ENCODE data around the gene PHF13. TPM values are rescaled to one million over a fixed set of nuclear protein-coding genes. Genes with fewer than 3 reads are reported as not detected.

PHF13 gene
- 4.4 and 4.9 TPM in 2 replicates for total RNA-seq (2014; rRNA removed; shearing (Covaris generic))
- 5.3 and 7.5 TPM in 2 replicates for polyA plus RNA-seq (2014; cell fraction: nucleus; rRNA removed)

DNA sequence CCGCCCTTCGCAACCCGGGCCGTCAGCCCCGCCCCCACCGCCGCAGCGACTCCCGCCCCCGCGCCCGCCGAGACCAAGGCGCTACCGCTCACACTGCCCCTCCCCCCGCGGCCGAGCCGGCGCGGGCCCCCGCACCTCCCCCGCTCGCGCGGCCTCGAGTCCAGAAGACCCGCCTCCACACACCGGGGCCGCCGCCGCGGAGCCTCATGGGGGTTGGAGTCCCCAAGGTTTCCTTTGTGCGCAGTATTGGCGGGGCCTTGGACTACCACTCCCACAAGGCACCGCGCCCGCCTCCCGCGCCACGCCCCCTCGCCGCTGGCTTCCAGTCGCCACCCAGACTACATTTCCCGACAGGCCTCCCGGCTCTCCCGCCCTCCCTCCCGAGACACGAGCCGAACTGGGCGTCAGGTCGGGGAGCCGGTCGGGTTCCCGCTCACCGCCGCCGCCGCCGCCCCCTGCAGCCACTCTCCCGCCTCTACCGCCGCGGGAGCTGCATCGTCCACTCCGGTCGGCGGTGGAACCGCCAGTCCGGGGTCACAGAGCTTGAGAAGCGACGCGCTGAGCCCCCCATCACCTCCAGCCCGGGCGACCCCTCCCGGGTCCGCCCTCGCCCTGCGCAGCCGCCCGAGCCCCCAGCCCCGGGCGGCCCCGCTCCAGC, at the start of gene PHF13:
Gene PHF13 (plus strand): TSS at position 371 of the 658 bp plus-strand sequence. CDS start 336 bp downstream, outside the sequence.
- peak; percentile 97 for DNase-seq (ENCODE audit: extremely low read depth, low read depth)

DNA sequence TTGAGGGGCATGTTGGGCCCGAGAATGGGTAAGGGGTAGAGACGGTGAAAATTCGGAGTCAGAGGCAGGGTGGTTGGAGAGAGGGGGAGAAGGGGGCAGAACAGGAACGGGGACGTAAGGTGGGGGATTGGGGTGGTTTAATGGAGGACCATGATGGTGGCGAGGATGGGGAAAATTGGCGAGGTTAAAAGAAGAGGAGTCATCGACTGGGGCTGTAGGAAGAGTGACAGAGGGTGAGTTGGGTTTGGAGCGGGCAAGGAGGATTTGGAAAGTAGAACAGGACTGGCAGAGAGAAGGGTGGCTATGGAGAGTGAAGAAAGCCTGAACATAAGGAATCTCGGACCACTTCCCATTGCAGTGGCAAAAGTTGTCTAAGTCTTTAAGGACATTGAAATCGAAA, 44.5 kb upstream of the PHF13 start:
- DNase-seq (ENCODE audit: extremely low read depth, low read depth): no peak

DNA sequence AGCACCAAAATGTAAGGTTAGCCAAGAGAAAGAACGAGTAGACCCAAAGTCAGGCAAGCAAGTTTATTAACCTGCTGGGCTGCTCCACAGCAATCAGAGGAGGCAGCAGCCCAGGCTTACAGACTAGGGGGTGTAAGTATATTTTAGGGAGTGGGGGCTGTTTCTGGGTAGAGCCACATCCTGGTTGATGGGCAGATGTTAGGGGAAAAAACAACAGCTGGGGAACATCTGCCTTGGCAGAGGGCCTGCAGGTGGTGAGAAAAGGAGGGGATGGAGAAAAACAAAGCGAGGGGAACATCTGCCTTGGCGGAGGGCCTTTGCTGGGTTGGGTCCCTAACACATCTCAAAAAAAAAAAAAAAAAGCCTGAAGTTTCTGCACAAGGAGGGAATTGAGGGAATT, 43.4 kb upstream of the PHF13 start:
- DNase-seq (ENCODE audit: extremely low read depth, low read depth): no peak

DNA sequence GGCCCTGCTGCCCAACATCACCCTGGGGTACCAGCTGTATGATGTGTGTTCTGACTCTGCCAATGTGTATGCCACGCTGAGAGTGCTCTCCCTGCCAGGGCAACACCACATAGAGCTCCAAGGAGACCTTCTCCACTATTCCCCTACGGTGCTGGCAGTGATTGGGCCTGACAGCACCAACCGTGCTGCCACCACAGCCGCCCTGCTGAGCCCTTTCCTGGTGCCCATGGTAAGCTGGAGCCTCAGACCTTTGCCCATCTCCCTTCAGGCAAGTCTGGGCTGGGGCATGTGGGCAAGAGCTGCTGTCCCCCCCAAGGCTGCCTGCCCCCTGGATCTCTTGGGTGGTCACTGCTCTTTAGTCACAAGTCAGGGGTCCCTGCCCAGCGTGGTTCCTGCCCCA, 42.5 kb upstream of the PHF13 start:
- no peak for DNase-seq (ENCODE audit: extremely low read depth, low read depth)

DNA sequence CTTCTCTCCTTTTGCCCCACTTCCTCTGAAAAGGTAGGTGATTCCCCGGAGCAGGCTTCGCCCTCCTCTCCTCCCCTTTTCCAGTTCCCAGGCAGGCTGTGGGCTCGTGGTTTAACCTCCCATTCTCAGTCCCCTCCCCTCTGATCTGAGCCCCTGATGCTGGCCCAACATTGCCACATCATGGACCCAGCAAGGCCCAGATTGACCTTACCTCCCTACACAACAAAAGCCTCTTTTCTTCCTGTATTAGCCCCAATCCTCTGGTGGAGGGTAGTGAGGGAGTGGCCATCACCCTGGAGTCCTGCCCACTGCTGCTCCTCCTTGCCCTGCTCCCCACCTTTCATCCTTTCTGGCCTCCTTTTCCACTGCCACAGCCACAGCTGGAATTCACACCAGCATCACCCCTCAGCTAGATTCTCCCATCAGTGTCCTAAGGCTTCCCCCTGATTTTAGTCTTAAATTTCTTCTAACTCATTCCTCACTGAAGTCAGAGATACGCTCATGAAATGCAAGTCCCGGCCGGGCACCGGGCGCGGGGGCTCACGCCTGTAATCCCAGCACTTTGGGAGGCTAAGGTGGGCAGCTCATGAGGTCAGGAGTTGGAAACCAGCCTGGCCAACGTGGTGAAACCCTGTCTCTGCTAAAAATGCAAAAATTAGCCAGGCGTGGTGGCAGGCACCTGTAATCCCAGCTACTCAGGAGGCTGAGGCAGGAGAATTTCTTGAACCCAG, 40.7 kb upstream of the PHF13 start:
- DNase-seq (ENCODE audit: extremely low read depth, low read depth): no peak

DNA sequence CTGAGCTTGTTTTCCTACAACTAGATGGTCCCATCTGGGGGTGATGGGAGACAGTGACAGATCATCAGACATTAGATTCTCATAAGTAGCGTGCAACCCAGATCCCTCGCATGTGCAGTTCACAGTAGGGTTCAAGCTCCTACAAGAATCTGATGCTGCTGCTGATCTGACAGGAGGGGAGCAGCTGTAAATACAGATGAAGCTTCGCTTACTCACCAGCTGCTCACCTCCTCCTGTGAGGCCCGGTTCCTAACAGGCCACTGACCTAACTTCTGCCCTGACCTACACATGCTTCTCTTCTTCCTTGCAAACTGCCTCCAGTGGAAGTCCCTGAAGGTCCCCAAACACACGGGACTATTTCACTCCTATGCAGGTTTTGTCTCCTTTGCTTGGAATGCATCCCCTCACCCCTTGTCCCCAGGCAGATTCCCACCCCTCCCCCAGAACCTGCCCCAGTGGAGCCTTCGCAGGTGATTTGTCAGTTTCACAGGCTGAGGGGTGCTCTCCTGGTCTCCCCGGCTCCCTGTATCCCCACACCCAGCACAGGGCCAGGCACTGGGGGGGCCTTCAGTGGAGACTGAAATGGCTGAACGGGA, 39.4 kb upstream of the PHF13 start:
- DNase-seq (ENCODE audit: extremely low read depth, low read depth): no peak

DNA sequence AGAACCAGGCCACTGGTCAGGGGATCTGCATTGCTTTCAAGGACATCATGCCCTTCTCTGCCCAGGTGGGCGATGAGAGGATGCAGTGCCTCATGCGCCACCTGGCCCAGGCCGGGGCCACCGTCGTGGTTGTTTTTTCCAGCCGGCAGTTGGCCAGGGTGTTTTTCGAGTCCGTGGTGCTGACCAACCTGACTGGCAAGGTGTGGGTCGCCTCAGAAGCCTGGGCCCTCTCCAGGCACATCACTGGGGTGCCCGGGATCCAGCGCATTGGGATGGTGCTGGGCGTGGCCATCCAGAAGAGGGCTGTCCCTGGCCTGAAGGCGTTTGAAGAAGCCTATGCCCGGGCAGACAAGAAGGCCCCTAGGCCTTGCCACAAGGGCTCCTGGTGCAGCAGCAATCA, 38.7 kb upstream of the PHF13 start:
- no peak for DNase-seq (ENCODE audit: extremely low read depth, low read depth)

DNA sequence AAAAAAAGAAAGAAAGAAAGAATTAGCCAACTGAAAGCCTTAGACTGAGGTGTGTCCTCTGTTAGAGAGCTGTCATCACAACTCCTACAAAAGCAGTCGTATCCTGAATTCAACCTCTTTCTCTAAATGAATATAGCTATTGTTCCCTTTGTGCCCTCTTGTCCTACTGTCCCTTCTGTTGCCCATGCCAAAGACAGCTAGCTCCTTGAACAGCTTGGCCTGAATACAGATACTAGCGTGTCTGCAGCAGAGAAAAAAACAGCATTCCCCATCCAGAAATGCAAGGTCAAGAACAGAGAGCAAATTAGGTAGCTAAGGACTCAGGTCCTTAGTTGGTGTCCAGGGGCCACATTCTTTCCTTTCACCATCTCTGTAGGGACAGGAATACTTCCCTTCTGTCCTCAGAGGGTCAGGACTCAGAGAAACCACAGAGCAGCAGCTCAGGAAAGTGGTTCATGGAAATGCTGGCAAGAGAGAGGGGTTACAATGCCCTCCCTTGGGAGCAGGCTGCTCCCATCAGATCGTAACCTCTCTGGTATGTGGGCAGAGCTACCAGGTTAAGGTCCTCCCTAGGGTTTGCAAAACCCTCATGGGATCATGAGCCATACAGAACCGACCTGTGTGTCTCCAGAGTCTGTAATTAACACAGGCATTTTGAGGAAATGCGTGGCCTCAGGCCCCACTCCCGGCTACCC, 35.6 kb upstream of the PHF13 start:
- no peak for DNase-seq (ENCODE audit: extremely low read depth, low read depth)

DNA sequence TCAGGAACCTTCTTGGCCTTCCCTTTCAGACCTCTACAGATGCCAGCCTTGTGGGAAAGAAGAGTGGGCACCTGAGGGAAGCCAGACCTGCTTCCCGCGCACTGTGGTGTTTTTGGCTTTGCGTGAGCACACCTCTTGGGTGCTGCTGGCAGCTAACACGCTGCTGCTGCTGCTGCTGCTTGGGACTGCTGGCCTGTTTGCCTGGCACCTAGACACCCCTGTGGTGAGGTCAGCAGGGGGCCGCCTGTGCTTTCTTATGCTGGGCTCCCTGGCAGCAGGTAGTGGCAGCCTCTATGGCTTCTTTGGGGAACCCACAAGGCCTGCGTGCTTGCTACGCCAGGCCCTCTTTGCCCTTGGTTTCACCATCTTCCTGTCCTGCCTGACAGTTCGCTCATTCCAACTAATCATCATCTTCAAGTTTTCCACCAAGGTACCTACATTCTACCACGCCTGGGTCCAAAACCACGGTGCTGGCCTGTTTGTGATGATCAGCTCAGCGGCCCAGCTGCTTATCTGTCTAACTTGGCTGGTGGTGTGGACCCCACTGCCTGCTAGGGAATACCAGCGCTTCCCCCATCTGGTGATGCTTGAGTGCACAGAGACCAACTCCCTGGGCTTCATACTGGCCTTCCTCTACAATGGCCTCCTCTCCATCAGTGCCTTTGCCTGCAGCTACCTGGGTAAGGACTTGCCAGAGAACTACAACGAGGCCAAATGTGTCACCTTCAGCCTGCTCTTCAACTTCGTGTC, 34.7 kb upstream of the PHF13 start:
- no peak for DNase-seq (ENCODE audit: extremely low read depth, low read depth)

DNA sequence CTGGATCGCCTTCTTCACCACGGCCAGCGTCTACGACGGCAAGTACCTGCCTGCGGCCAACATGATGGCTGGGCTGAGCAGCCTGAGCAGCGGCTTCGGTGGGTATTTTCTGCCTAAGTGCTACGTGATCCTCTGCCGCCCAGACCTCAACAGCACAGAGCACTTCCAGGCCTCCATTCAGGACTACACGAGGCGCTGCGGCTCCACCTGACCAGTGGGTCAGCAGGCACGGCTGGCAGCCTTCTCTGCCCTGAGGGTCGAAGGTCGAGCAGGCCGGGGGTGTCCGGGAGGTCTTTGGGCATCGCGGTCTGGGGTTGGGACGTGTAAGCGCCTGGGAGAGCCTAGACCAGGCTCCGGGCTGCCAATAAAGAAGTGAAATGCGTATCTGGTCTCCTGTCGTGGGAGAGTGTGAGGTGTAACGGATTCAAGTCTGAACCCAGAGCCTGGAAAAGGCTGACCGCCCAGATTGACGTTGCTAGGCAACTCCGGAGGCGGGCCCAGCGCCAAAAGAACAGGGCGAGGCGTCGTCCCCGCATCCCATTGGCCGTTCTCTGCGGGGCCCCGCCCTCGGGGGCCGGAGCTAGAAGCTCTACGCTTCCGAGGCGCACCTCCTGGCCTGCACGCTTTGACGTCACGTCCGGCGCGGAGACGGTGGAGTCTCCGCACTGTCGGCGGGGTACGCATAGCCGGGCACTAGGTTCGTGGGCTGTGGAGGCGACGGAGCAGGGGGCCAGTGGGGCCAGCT, 34.0 kb upstream of the PHF13 start, which contains the start of gene ZBTB48:
Gene ZBTB48 (plus strand): TSS at position 621 of the 745 bp plus-strand sequence. CDS start 616 bp downstream, outside the sequence.
- DNase-seq (ENCODE audit: extremely low read depth, low read depth): peak; percentile 93

DNA sequence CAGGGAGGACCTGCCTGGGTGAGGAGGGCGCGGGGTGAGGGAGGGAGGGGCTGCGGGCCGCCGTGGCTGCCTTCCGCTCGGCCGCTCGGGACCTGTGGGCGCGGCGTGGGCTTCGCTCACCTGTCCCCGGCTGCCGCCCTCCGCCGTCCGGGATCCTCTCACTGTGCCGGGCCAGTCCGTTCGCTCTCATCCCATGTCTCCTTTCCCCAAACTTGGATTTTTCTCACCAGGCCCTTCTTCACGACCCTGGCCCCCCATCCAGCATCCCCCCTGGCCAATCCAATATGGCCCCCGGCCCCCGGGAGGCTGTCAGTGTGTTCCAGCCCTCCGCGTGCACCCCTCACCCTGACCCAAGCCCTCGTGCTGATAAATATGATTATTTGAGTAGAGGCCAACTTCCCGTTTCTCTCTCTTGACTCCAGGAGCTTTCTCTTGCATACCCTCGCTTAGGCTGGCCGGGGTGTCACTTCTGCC, 33.4 kb upstream of the PHF13 start:
- DNase-seq (ENCODE audit: extremely low read depth, low read depth): no peak

DNA sequence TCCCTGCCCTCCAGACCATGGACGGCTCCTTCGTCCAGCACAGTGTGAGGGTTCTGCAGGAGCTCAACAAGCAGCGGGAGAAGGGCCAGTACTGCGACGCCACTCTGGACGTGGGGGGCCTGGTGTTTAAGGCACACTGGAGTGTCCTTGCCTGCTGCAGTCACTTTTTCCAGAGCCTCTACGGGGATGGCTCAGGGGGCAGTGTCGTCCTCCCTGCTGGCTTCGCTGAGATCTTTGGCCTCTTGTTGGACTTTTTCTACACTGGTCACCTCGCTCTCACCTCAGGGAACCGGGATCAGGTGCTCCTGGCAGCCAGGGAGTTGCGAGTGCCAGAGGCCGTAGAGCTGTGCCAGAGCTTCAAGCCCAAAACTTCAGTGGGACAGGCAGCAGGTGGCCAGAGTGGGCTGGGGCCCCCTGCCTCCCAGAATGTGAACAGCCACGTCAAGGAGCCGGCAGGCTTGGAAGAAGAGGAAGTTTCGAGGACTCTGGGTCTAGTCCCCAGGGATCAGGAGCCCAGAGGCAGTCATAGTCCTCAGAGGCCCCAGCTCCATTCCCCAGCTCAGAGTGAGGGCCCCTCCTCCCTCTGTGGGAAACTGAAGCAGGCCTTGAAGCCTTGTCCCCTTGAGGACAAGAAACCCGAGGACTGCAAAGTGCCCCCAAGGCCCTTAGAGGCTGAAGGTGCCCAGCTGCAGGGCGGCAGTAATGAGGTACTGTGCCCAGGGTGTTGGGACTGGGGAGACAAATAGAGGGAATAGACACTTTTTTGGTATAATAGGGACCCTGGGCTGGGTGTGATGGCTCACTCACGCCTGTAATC, 32.7 kb upstream of the PHF13 start:
- no peak for DNase-seq (ENCODE audit: extremely low read depth, low read depth)

DNA sequence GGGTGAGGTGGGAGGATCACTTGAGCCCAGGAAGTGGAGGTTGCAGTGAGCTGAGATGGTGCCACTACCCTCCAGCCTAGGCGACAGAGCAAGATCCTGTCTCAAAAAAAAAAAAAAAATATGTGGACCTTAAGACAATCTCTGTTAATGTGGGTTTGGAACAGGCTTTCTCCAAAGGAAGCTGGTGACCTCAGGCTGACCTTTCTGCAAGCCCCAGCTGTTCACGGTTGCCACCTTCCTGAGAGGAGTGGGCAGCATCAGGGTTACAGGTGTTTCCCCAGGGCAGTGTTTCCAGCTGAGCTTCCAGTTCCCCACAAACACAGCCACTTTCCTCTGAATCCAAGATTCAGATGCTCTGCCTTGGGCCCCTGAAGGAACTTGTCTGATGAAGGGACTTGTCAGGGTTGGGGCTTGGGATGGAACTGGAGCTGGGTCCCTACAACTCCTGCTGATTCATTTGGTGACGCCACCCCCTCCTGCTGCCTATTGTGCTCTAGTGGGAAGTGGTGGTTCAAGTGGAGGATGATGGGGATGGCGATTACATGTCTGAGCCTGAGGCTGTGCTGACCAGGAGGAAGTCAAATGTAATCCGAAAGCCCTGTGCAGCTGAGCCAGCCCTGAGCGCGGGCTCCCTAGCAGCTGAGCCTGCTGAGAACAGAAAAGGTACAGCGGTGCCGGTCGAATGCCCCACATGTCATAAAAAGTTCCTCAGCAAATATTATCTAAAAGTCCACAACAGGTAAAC, 31.8 kb upstream of the PHF13 start:
- DNase-seq (ENCODE audit: extremely low read depth, low read depth): no peak

DNA sequence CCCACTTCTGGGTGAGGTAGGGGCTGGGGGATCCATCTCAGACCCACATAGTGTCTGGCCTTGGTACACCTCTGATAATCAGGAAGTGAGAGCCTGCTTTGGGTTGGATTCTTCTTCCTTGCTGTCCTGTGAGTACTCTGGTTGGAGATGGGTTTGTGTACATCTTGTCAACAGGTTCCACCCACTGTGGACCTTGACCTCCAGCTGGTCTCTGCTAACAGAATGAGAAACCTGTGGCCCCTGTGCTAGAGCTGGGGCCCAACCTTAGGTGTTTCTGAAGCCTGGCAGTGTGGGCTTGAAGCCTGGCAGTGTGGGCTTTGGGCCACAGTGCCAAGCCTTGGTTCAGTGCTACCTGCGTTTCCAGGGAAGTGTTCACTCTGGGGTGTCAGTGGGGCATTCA, 31.2 kb upstream of the PHF13 start:
- no peak for DNase-seq (ENCODE audit: extremely low read depth, low read depth)

DNA sequence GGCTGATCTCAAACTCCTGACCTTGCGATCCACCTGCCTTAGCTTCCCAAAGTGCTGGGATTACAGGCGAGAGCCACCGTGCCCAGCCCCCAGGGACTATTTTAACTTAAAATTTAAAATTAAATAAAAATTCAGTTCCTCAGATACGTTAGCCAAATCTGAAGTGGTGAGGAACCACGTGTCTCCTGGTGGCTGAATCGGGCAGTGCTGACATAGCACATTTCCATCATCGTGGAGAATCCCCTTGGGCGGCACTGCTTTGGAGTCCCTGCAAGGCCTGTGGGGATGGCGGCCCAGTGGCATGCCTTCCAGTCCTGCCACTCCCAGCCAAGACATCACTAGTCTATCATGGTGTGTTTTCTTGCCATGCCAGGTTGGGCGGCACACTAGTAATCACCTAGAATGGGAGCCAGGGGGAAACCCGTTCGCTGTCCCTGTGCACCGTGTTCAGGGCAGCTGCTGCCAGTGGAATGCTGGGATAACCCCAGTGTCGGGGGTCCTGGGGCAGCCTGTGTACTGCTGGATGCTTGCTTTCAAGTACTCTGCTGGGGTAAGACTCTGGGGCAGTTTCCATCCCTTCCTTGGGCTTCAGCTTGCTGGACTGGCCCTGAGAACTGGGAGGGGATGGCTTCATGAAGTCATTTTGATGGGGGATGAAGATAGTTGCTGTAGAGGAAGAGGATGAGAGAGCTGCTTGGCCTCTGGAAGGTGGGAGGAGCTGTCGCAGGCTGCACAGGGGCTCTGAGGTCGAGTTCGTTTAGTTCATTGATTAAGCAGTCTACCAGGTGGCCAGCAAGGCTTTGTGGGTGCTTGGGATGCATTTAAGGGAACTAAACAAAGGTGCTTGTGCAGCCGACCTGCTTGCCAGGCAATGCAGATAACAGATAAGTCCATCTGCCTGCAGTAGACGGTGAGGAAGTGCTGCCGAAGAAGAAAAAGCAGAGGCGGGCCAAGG, 29.1 kb upstream of the PHF13 start:
- DNase-seq (ENCODE audit: extremely low read depth, low read depth): no peak

DNA sequence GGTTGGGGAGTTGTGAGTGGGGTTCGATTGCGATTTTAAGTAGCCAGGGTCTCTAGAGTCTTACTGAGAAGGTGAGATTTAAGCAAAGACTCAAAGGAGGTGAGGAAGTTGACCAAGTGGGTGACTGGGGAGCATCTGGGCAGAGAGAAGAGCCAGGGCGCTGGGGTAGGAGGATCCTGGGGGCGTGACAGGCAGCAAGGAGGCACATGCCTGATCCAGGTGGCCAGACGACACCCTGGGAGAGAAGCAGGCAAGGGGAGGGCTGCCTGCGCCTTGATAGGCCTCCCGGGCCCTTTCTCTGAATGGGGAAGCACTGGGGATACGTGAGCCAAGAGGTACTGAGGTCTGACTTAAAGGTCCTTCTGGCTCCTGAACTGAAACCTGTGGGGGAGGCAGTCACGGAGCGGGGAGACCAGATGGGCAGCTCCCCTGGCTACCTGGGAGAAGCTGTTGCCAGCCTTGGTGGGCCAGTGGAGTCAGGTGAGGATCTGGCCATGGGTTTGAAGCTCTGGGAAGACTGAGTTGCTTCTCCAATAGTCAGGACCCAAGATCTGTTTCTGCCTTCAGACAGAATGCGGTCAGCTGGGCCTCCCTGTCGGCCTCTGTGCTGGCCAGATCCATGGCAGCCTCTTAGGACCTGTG, 28.3 kb upstream of the PHF13 start:
- no peak for DNase-seq (ENCODE audit: extremely low read depth, low read depth)
